Activated B cell treated with CpG ODN at 0.5 μM for 24 hours (primary cell): ENCODE results near the gene AGBL4. TPM values are rescaled to one million over a fixed set of nuclear protein-coding genes. Genes with fewer than 3 reads are reported as not detected.

Source experiments
- ATAC-seq: fragments of 200-7000 bp; cut with Tn5 transposase; one replicate; pipeline ENCODE4 v1.10.0; 2021; ENCODE audit warnings: low read depth, mild to moderate bottlenecking, moderate library complexity
- CTCF ChIA-PET: fragments of 350-600 bp; sonication (Branson Sonifier 250); formaldehyde crosslinking; loops from one replicate; lab custom pipeline; 2021; ENCODE audit warnings: antibody characterized with exemption; lab: Charles Lee
- POLR2A ChIA-PET: fragments of 350-600 bp; sonication (Branson Sonifier 250); formaldehyde crosslinking; loops from one replicate; lab custom pipeline; 2021; ENCODE audit warnings: antibody characterized with exemption; lab: Charles Lee
- DNase-seq: peaks from one replicate; pipeline ENCODE4 v3.0.0; 2022
- H3K27ac Mint-ChIP-seq: one replicate; pipeline ENCODE4 v1.8.0; 2020; ENCODE audit warnings: mixed read lengths
- H3K27me3 Mint-ChIP-seq: one replicate; pipeline ENCODE4 v1.8.0; 2021; ENCODE audit warnings: mixed read lengths
- H3K36me3 Mint-ChIP-seq: one replicate; pipeline ENCODE4 v1.8.0; 2021; ENCODE audit warnings: low read depth, mixed read lengths
- H3K4me1 Mint-ChIP-seq: one replicate; pipeline ENCODE4 v1.8.0; 2021; ENCODE audit warnings: mixed read lengths
- H3K4me3 Mint-ChIP-seq: one replicate; pipeline ENCODE4 v1.8.0; 2020; ENCODE audit warnings: mild to moderate bottlenecking, mixed read lengths
- H3K9me3 Mint-ChIP-seq: one replicate; pipeline ENCODE4 v1.8.0; 2020; ENCODE audit warnings: mixed read lengths
- CTCF ChIP-seq: fragments of 200-600 bp; IDR thresholded peaks from one replicate; pipeline ENCODE4 v1.8.0; 2022; ENCODE audit warnings: antibody characterized with exemption, mild to moderate bottlenecking
- intact Hi-C: fragments of 100-400 bp; cut with micrococcal nuclease; formaldehyde crosslinking; loops from one replicate; pipeline ENCODE4 v1.15.1; 2024
- total RNA-seq: library from RNA; stranded (reverse); gene quantifications from 2 replicates; pipeline ENCODE4 v1.2.3, GENCODE V29; 2022

The AGBL4 gene
- total RNA-seq, 1 donor from 2014 or later: 0.24 TPM

GRCh38 chr1:48948562-48948961, 1075.2 kb downstream of the AGBL4 start:
- CTCF ChIA-PET: no interaction called here
- H3K27ac Mint-ChIP-seq: no peak overlapping the region
- H3K9me3 Mint-ChIP-seq: no peaks in the 10 kb centered on the region
- intact Hi-C loops: no loop called here
- POLR2A ChIA-PET: no interaction called here
- H3K4me1 Mint-ChIP-seq: no peaks in the 10 kb centered on the region
- peaks cover 11% of the 10 kb centered on the region for H3K27me3 Mint-ChIP-seq
- ATAC-seq (no peak), DNase-seq (no peak)
- H3K4me3 Mint-ChIP-seq: no peak overlapping the region
- no peaks in the 10 kb centered on the region for H3K36me3 Mint-ChIP-seq
- no peak for TF ChIP-seq CTCF

GRCh38 chr1:48947761-48948537, 1075.8 kb downstream of the AGBL4 start:
- no peaks in the 10 kb centered on the region for H3K4me1 Mint-ChIP-seq
- no peak for DNase-seq
- H3K9me3 Mint-ChIP-seq: no peaks in the 10 kb centered on the region
- H3K36me3 Mint-ChIP-seq: no peaks in the 10 kb centered on the region
- H3K27ac Mint-ChIP-seq: no peak overlapping the region
- POLR2A ChIA-PET: no interaction called here
- no peak for TF ChIP-seq CTCF
- peaks cover 11% of the 10 kb centered on the region for H3K27me3 Mint-ChIP-seq
- H3K4me3 Mint-ChIP-seq: no peak overlapping the region
- no peak for ATAC-seq
- CTCF ChIA-PET: no interaction called here
- intact Hi-C loops: no loop called here

GRCh38 chr1:48946070-48946469, 1077.7 kb downstream of the AGBL4 start:
- Mint-ChIP-seq H3K9me3 (no peaks in the 10 kb centered on the region), H3K36me3 (no peaks in the 10 kb centered on the region), H3K4me1 (no peaks in the 10 kb centered on the region), H3K27me3 (peaks cover 11% of the 10 kb centered on the region), H3K4me3 (no peak overlapping the region), H3K27ac (no peak overlapping the region)
- TF ChIP-seq CTCF: no peak
- DNase-seq (no peak), ATAC-seq (no peak)
- CTCF ChIA-PET: no interaction called here
- POLR2A ChIA-PET: no interaction called here
- intact Hi-C loops: no loop called here

- DNase-seq: no peak
- ChIA-PET POLR2A (no interaction called here), CTCF (no interaction called here)
- intact Hi-C loops: no loop called here
- Mint-ChIP-seq H3K4me1 (no peaks in the 10 kb centered on the region), H3K9me3 (no peaks in the 10 kb centered on the region), H3K36me3 (no peaks in the 10 kb centered on the region), H3K27me3 (peaks cover 13% of the 10 kb centered on the region), H3K4me3 (no peak overlapping the region), H3K27ac (no peak overlapping the region)
- no peak for ATAC-seq
- no peak for TF ChIP-seq CTCF
These were observed 1078.9 kb downstream of the AGBL4 start for GRCh38 chr1:48944811-48945210.

- no peak overlapping the region for H3K4me3 Mint-ChIP-seq
- DNase-seq (no peak), ATAC-seq (no peak)
- no peak overlapping the region for H3K27ac Mint-ChIP-seq
- no peaks in the 10 kb centered on the region for H3K36me3 Mint-ChIP-seq
- H3K9me3 Mint-ChIP-seq: no peaks in the 10 kb centered on the region
- peaks cover 7% of the 10 kb centered on the region for H3K27me3 Mint-ChIP-seq
- TF ChIP-seq CTCF: no peak
- intact Hi-C loops: no loop called here
- H3K4me1 Mint-ChIP-seq: no peaks in the 10 kb centered on the region
- ChIA-PET POLR2A (no interaction called here), CTCF (no interaction called here)
These were observed 1079.9 kb downstream of the AGBL4 start for GRCh38 chr1:48943826-48944225.
